Thyroid gland (tissue), 4 donors: ENCODE measurements around the gene TMPRSS4.

Experiments
- CTCF ChIP-seq, 6 experiments: fragments of 200-600 bp in 3 of 6; fragments of 450-650 bp in 3 of 6; sonication (generic) in 3 of 6; IDR thresholded peaks; one replicate each; pipeline ENCODE4 v1.5.1; 2016 to 2019; ENCODE audit warnings: antibody characterized with exemption in 6 of 6, mild to moderate bottlenecking in 2 of 6, inconsistent platforms in 1 of 6, moderate library complexity in 1 of 6
- POLR2A ChIP-seq, 2 donors: fragments of 450-650 bp; IDR thresholded peaks; one replicate each; pipeline ENCODE4 v1.6.1; 2017; ENCODE audit warnings: antibody characterized with exemption in 2 of 2, mild to moderate bottlenecking in 2 of 2, moderate library complexity in 1 of 2

- no peak for TF ChIP-seq POLR2A (IDR thresholded peaks at IDR 0.05)
- no peak for TF ChIP-seq CTCF (IDR thresholded peaks at IDR 0.05)
Observed at GRCh38 chr11:118117790-118118601, 41.1 kb downstream of the TMPRSS4 start.
